HepG2 (cell line): Measurements from ENCODE around the gene TGM1. TPM values are rescaled to one million over a fixed set of nuclear protein-coding genes. Genes with fewer than 3 reads are reported as not detected.

Source experiments
- ETV5 ChIP-seq: IDR thresholded peaks from 2 replicates; pipeline ENCODE4 v1.6.1; 2018; ENCODE audit warnings: missing biosample characterization, missing genetic modification reagents, inconsistent platforms, borderline replicate concordance
- FOSL1 ChIP-seq: sonication (generic); formaldehyde crosslinking; IDR thresholded peaks from 2 replicates; pipeline ENCODE4 v1.9.0; 2021; ENCODE audit warnings: missing genetic modification reagents, borderline replicate concordance
- GATAD1 ChIP-seq: IDR thresholded peaks from 2 replicates; pipeline ENCODE4 v1.6.1; 2016; ENCODE audit warnings: missing genetic modification reagents, missing compliant biosample characterization
- HNRNPK ChIP-seq: fragments of 200-400 bp; formaldehyde crosslinking; IDR thresholded peaks from 2 replicates; pipeline ENCODE4 v1.6.1; 2018; ENCODE audit warnings: low read length, low read depth, moderate library complexity, mild to moderate bottlenecking; ENCODE audit not compliant: poor library complexity, severe bottlenecking
- HNRNPLL ChIP-seq: fragments of 200-400 bp; formaldehyde crosslinking; IDR thresholded peaks from 2 replicates; pipeline ENCODE4 v1.6.1; 2017; ENCODE audit warnings: mild to moderate bottlenecking, low read depth, low read length; ENCODE audit not compliant: poor library complexity, severe bottlenecking
- NCOA1 ChIP-seq: sonication (generic); formaldehyde crosslinking; IDR thresholded peaks from 2 replicates; pipeline ENCODE4 v1.9.0; 2021; ENCODE audit warnings: missing genetic modification reagents
- PCBP1 ChIP-seq: fragments of 200-400 bp; formaldehyde crosslinking; IDR thresholded peaks from 2 replicates; pipeline ENCODE4 v1.6.1; 2017; ENCODE audit warnings: mild to moderate bottlenecking, low read depth, low read length, borderline replicate concordance
- PCBP2 ChIP-seq: fragments of 200-400 bp; formaldehyde crosslinking; optimal IDR thresholded peaks from 2 replicates; pipeline ENCODE3; 2018; ENCODE audit warnings: low read length, low read depth; ENCODE audit not compliant: poor library complexity, severe bottlenecking
- RBFOX2 ChIP-seq: fragments of 200-400 bp; formaldehyde crosslinking; IDR thresholded peaks from 2 replicates; pipeline ENCODE4 v1.6.1; 2017; ENCODE audit warnings: low read depth, mild to moderate bottlenecking, low read length
- RBM39 ChIP-seq: fragments of 200-400 bp; formaldehyde crosslinking; IDR thresholded peaks from one replicate; pipeline ENCODE4 v1.6.1; 2018; ENCODE audit warnings: antibody characterized with exemption, mild to moderate bottlenecking, low read depth, low read length; ENCODE audit not compliant: poor library complexity, severe bottlenecking
- SIN3A ChIP-seq: IDR thresholded peaks from 2 replicates; pipeline ENCODE4 v1.6.1; 2011; ENCODE audit warnings: low read depth, mild to moderate bottlenecking, control low read depth, low read length, borderline replicate concordance
- SMAD9 ChIP-seq: sonication (generic); formaldehyde crosslinking; IDR thresholded peaks from 2 replicates; pipeline ENCODE4 v1.5.1; 2020; ENCODE audit warnings: mild to moderate bottlenecking, missing genetic modification reagents
- SRF ChIP-seq: IDR thresholded peaks from 2 replicates; pipeline ENCODE4 v1.6.1; 2011; ENCODE audit warnings: mild to moderate bottlenecking, low read depth, low read length, moderate library complexity
- TARDBP ChIP-seq: sonication (generic); formaldehyde crosslinking; IDR thresholded peaks from 2 replicates; pipeline ENCODE4 v1.8.0; 2022; ENCODE audit warnings: mild to moderate bottlenecking, missing genetic modification reagents
- ZBTB20 ChIP-seq: sonication (generic); formaldehyde crosslinking; IDR thresholded peaks from 2 replicates; pipeline ENCODE4 v1.8.1; 2023; ENCODE audit warnings: missing genetic modification reagents, low read depth, mild to moderate bottlenecking, borderline replicate concordance
- ZNF207 ChIP-seq: fragments of 450-650 bp; IDR thresholded peaks from 2 replicates; pipeline ENCODE4 v1.6.1; 2016; ENCODE audit warnings: antibody characterized with exemption, borderline replicate concordance
- ZNF232 ChIP-seq: sonication (generic); formaldehyde crosslinking; IDR thresholded peaks from 2 replicates; pipeline ENCODE4 v1.4.0; 2020; ENCODE audit warnings: missing genetic modification reagents, borderline replicate concordance
- ZNF441 ChIP-seq: sonication (generic); formaldehyde crosslinking; IDR thresholded peaks from 2 replicates; pipeline ENCODE4 v1.7.0; 2021; ENCODE audit warnings: missing genetic modification reagents, borderline replicate concordance
- ZNF615 ChIP-seq: sonication (generic); formaldehyde crosslinking; IDR thresholded peaks from 2 replicates; pipeline ENCODE4 v1.5.0; 2020; ENCODE audit warnings: mild to moderate bottlenecking, missing genetic modification reagents, borderline replicate concordance
- ZNF639 ChIP-seq: conservative IDR thresholded peaks from 2 replicates; pipeline ENCODE4 v1.6.1; 2018; ENCODE audit warnings: missing genetic modification reagents
- ZSCAN21 ChIP-seq: sonication (generic); formaldehyde crosslinking; IDR thresholded peaks from 2 replicates; pipeline ENCODE4 v1.8.0; 2022; ENCODE audit warnings: mild to moderate bottlenecking, missing genetic modification reagents, moderate library complexity, borderline replicate concordance
- ZSCAN25 ChIP-seq: sonication (generic); formaldehyde crosslinking; IDR thresholded peaks from 2 replicates; pipeline ENCODE4 v1.8.0; 2022; ENCODE audit warnings: mild to moderate bottlenecking, missing genetic modification reagents
- ZSCAN29 ChIP-seq: sonication (generic); formaldehyde crosslinking; conservative IDR thresholded peaks from 2 replicates; pipeline ENCODE4 v1.4.0; 2020; ENCODE audit warnings: mild to moderate bottlenecking, missing genetic modification reagents
- polyA plus RNA-seq, 8 experiments: library from polyadenylated mRNA; depleted of rRNA in 3 of 8; stranded (reverse) in 7 of 8; unstranded in 1 of 8; fragments of >200 nt; fragmentation: Illumina TruSeq in 4 of 8; extraction: Trizol in 4 of 8; gene quantifications; 2 replicates each; pipeline versions ENCODE4 v1.2.1 to v1.2.3, GENCODE V29; 2011 to 2016; ENCODE audit warnings: low read depth in 4 of 8, missing spikeins in 1 of 8, mixed read lengths in 1 of 8; ENCODE audit not compliant: insufficient read depth in 1 of 8
- total RNA-seq, 5 experiments: library from RNA; depleted of rRNA; stranded (reverse); fragments of >200 nt; fragmentation: Illumina TruSeq; extraction: Trizol; gene quantifications; 2 replicates each; pipeline ENCODE4 v1.2.3, GENCODE V29; 2016; ENCODE audit warnings: low read depth in 1 of 5
- TF ChIP-seq, protein P1 (sequence below): sonication (generic); formaldehyde crosslinking; conservative IDR thresholded peaks from 2 replicates; pipeline ENCODE4 v1.5.0; 2020; ENCODE audit warnings: missing genetic modification reagents
- TF ChIP-seq, protein P2 (sequence below): sonication (generic); formaldehyde crosslinking; IDR thresholded peaks from 2 replicates; pipeline ENCODE4 v1.4.0; 2020; ENCODE audit warnings: missing genetic modification reagents
- TF ChIP-seq, protein P3 (sequence below): IDR thresholded peaks from 2 replicates; pipeline ENCODE4 v1.6.1; 2016; ENCODE audit warnings: control low read depth

TGM1 gene
- total and polyA plus RNA-seq, 2 of the 13 experiments (the other 11 are each of a cell fraction or from before 2014, with no cell fraction given): 3.2 to 10.6 TPM

GRCh38 chr14:24232121-24232644 is 30.8 kb downstream of the TGM1 start, which contains the start of gene NEDD8 (continued):
- TF ChIP-seq ZNF639 (CRISPR knock-in tag) (0 out of 2 replicates have a peak, but pooled peaks have one; percentile 69), ZSCAN21 (CRISPR knock-in tag) (peak; percentile 84; the same call in 1 of the 2 replicates), ZNF615 (peak; percentile 84), SMAD9 (CRISPR knock-in tag) (peak; percentile 84; the same call in 1 of the 2 replicates), RBFOX2 (peak; percentile 81), PCBP2 (peak; percentile 70), FOSL1 (CRISPR knock-in tag) (no peak), ZSCAN25 (CRISPR knock-in tag) (peak; percentile 88), ZBTB20 (peak; percentile 67; the same call in 1 of the 2 replicates), TARDBP (CRISPR knock-in tag) (0 out of 2 replicates have a peak, but pooled peaks have one; percentile 17), NCOA1 (no peak), ZSCAN29 (no peak; the same call in 1 of the 2 replicates), PCBP1 (peak; percentile 99), RBM39 (peak; percentile 95), ZNF441 (CRISPR knock-in tag) (peak; percentile 12; the same call in 1 of the 2 replicates), HNRNPK (peak; percentile 81), GATAD1 (peak; percentile 87), SRF (peak; percentile 38; the same call in 1 of the 2 replicates), SIN3A (peak; percentile 87), ETV5 (CRISPR knock-in tag) (peak; percentile 13), ZNF207 (no peak), ZNF232 (peak; percentile 76; the same call in 1 of the 2 replicates), HNRNPLL (peak; percentile 58)
- TF ChIP-seq, protein P1, sequence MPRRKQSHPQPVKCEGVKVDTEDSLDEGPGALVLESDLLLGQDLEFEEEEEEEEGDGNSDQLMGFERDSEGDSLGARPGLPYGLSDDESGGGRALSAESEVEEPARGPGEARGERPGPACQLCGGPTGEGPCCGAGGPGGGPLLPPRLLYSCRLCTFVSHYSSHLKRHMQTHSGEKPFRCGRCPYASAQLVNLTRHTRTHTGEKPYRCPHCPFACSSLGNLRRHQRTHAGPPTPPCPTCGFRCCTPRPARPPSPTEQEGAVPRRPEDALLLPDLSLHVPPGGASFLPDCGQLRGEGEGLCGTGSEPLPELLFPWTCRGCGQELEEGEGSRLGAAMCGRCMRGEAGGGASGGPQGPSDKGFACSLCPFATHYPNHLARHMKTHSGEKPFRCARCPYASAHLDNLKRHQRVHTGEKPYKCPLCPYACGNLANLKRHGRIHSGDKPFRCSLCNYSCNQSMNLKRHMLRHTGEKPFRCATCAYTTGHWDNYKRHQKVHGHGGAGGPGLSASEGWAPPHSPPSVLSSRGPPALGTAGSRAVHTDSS: peak; percentile 100; the same call in 1 of the 2 replicates
- TF ChIP-seq, protein P2, sequence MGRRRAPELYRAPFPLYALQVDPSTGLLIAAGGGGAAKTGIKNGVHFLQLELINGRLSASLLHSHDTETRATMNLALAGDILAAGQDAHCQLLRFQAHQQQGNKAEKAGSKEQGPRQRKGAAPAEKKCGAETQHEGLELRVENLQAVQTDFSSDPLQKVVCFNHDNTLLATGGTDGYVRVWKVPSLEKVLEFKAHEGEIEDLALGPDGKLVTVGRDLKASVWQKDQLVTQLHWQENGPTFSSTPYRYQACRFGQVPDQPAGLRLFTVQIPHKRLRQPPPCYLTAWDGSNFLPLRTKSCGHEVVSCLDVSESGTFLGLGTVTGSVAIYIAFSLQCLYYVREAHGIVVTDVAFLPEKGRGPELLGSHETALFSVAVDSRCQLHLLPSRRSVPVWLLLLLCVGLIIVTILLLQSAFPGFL (CRISPR knock-in tag): no peak
- TF ChIP-seq, protein P3, sequence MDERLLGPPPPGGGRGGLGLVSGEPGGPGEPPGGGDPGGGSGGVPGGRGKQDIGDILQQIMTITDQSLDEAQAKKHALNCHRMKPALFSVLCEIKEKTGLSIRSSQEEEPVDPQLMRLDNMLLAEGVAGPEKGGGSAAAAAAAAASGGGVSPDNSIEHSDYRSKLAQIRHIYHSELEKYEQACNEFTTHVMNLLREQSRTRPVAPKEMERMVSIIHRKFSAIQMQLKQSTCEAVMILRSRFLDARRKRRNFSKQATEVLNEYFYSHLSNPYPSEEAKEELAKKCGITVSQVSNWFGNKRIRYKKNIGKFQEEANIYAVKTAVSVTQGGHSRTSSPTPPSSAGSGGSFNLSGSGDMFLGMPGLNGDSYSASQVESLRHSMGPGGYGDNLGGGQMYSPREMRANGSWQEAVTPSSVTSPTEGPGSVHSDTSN (CRISPR knock-in tag): no peak
